Activated CD4-positive, CD25-positive, alpha-beta regulatory T cell treated with anti-CD3 and anti-CD28 coated beads, Interleukin-2, amount 50 U/mL, for 72 hours (primary cell): ENCODE measurements around the gene GUCY2C.

ENCODE experiments used
- DNase-seq: peaks from one replicate; pipeline ENCODE4 v3.0.0; 2021

Gene GUCY2C

GRCh38 chr12:14619741-14620501 lies 76.5 kb downstream of the GUCY2C start:
- no peak for DNase-seq

GRCh38 chr12:14618983-14619382 lies 77.4 kb downstream of the GUCY2C start:
- no peak for DNase-seq

GRCh38 chr12:14614704-14615121 lies 81.7 kb downstream of the GUCY2C start:
- no peak for DNase-seq

- no peak for DNase-seq
Measured at GRCh38 chr12:14613718-14614117, 82.7 kb downstream of the GUCY2C start.

GRCh38 chr12:14612898-14613445 lies 83.4 kb downstream of the GUCY2C start:
- no peak for DNase-seq

- no peak for DNase-seq
Measured at GRCh38 chr12:14612250-14612649, 84.1 kb downstream of the GUCY2C start.

GRCh38 chr12:14611640-14612203 lies 84.7 kb downstream of the GUCY2C start:
- DNase-seq = no peak

GRCh38 chr12:14607568-14607967 lies 88.8 kb downstream of the GUCY2C start:
- DNase-seq = no peak

GRCh38 chr12:14605401-14605989 lies 90.9 kb downstream of the GUCY2C start:
- no peak for DNase-seq

- DNase-seq = no peak
Measured at GRCh38 chr12:14601692-14602478, 94.5 kb downstream of the GUCY2C start.

- DNase-seq = no peak
Measured at GRCh38 chr12:14597480-14597879, 98.9 kb downstream of the GUCY2C start.

- no peak for DNase-seq
Measured at GRCh38 chr12:14591719-14592118, 104.7 kb downstream of the GUCY2C start.

- DNase-seq = no peak
Measured at GRCh38 chr12:14589169-14590004, 107.0 kb downstream of the GUCY2C start.

GRCh38 chr12:14588571-14588970 lies 107.8 kb downstream of the GUCY2C start:
- no peak for DNase-seq

GRCh38 chr12:14578646-14579045 lies 117.8 kb downstream of the GUCY2C start:
- DNase-seq = no peak

- no peak for DNase-seq
Measured at GRCh38 chr12:14577344-14577743, 119.1 kb downstream of the GUCY2C start.

GRCh38 chr12:14576896-14577295 lies 119.5 kb downstream of the GUCY2C start:
- no peak for DNase-seq

GRCh38 chr12:14575585-14575984 lies 120.8 kb downstream of the GUCY2C start:
- no peak for DNase-seq

- DNase-seq = no peak
Measured at GRCh38 chr12:14573118-14573517, 123.3 kb downstream of the GUCY2C start.

- DNase-seq = no peak
Measured at GRCh38 chr12:14572401-14572800, 124.0 kb downstream of the GUCY2C start.

- DNase-seq = no peak
Measured at GRCh38 chr12:14571779-14572178, 124.6 kb downstream of the GUCY2C start.

- DNase-seq = no peak
Measured at GRCh38 chr12:14570231-14570630, 126.2 kb downstream of the GUCY2C start.
